Heart left ventricle (tissue), 13 donors: ENCODE results near the gene CD2AP.

Experiments
- CTCF ChIP-seq, 12 donors: fragments of 200-600 bp; sonication (generic) in 4 of 12; IDR thresholded peaks; one replicate each; pipeline versions ENCODE4 v1.5.0 to v1.8.0; 2018 to 2022; ENCODE audit warnings: antibody characterized with exemption in 12 of 12, mild to moderate bottlenecking in 5 of 12
- POLR2A ChIP-seq, 2 donors: fragments of 450-650 bp; IDR thresholded peaks; one replicate each; pipeline ENCODE4 v1.6.1; 2017; ENCODE audit warnings: antibody characterized with exemption in 2 of 2, mild to moderate bottlenecking in 2 of 2, moderate library complexity in 2 of 2
- donor health status: ischemic (EF 13 %, LVEDD 7.1; RV severe dilation, severe dysfunction).
- donor health status: DM: no; HTN: yes; CAD: no.
- donor health status: DM: no; HTN: no; CAD: no.
- donor health status: ischemic (EF 25% LVEDD 6.9; RV normal size, moderate dysfunction).
- donor health status: ischemic (EF 25% LVEDD 5.7; RV mildly dilated, moderate dysfunction).
- donor health status: ischemic (EF 35%, LVEDD 5.7; RV mildly dilated, moderate dysfunction).
- donor health status: nonischemic (EF 11% LVEDD 7.7; RV severe dilation, severe dysfunction).
- donor health status: DM: yes; HTN: yes; CAD: no.
- donor health status: PGD.
- donor health status: ischemic (EF 29% LVEDD 5.4; RV normal size, mild dysfunction).
- donor health status: nonischemic (EF 23%, LVEDD 6.1; RV moderate dilation, normal function).

GRCh38 chr6:47483516-47483852 is 5.9 kb downstream of the CD2AP start:
- no peak for TF ChIP-seq CTCF (IDR thresholded peaks at IDR 0.05)
- TF ChIP-seq POLR2A (IDR thresholded peaks at IDR 0.05) = no peak
